ENCODE results near the gene EXOC4. TPM values are rescaled to one million over a fixed set of nuclear protein-coding genes. Genes with fewer than 3 reads are reported as not detected.

Gene EXOC4
- polyA plus RNA-seq, 1 experiment: 45.9 TPM

- ChIA-PET CTCF (interaction anchor here (1.0 kb wide), 1 partner anchor 9 kb away, joined by 3 read pairs; no protein-coding TSS in a partner anchor), POLR2A (no interaction called here)
- Histone ChIP-seq H3K4me3 (ENCODE audit: low read depth, low read length) (no peak overlapping the region), H3K27me3 (ENCODE audit: control insufficient read depth, insufficient read depth, low read length) (no peaks in the 10 kb centered on the region), H3K36me3 (ENCODE audit: control insufficient read depth, insufficient read depth, low read length) (no peaks in the 10 kb centered on the region)
- DNase-seq (ENCODE audit: low read depth): no peak
- no peak for TF ChIP-seq CTCF (IDR thresholded peaks at IDR 0.05; ENCODE audit: insufficient read depth, low read depth, low read length)
Observed at GRCh38 chr7:134024739-134025138, 771.9 kb downstream of the EXOC4 start.

- Histone ChIP-seq H3K27me3 (ENCODE audit: control insufficient read depth, insufficient read depth, low read length) (no peaks in the 10 kb centered on the region), H3K4me3 (ENCODE audit: low read depth, low read length) (no peak overlapping the region), H3K36me3 (ENCODE audit: control insufficient read depth, insufficient read depth, low read length) (no peaks in the 10 kb centered on the region)
- POLR2A ChIA-PET: no interaction called here
- CTCF ChIA-PET: no interaction called here
- TF ChIP-seq CTCF (IDR thresholded peaks at IDR 0.05; ENCODE audit: insufficient read depth, low read depth, low read length): no peak
- no peak for DNase-seq (ENCODE audit: low read depth)
Observed at GRCh38 chr7:134028853-134029252, 776.0 kb downstream of the EXOC4 start.

- TF ChIP-seq CTCF (IDR thresholded peaks at IDR 0.05; ENCODE audit: insufficient read depth, low read depth, low read length): no peak
- Histone ChIP-seq H3K36me3 (ENCODE audit: control insufficient read depth, insufficient read depth, low read length) (no peaks in the 10 kb centered on the region), H3K4me3 (ENCODE audit: low read depth, low read length) (no peak overlapping the region), H3K27me3 (ENCODE audit: control insufficient read depth, insufficient read depth, low read length) (no peaks in the 10 kb centered on the region)
- CTCF ChIA-PET: no interaction called here
- no peak for DNase-seq (ENCODE audit: low read depth)
- POLR2A ChIA-PET: no interaction called here
Observed at GRCh38 chr7:134029743-134030142, 776.9 kb downstream of the EXOC4 start.

- CTCF ChIA-PET: no interaction called here
- no peaks in the 10 kb centered on the region for H3K27me3 ChIP-seq (ENCODE audit: control insufficient read depth, insufficient read depth, low read length)
- no peak overlapping the region for H3K4me3 ChIP-seq (ENCODE audit: low read depth, low read length)
- POLR2A ChIA-PET: no interaction called here
- H3K36me3 ChIP-seq (ENCODE audit: control insufficient read depth, insufficient read depth, low read length): no peaks in the 10 kb centered on the region
- no peak for DNase-seq (ENCODE audit: low read depth)
- no peak for TF ChIP-seq CTCF (IDR thresholded peaks at IDR 0.05; ENCODE audit: insufficient read depth, low read depth, low read length)
Observed at GRCh38 chr7:134030460-134030865, 777.6 kb downstream of the EXOC4 start.

- CTCF ChIA-PET: interaction anchor here (1.3 to 1.4 kb wide), 2 partner anchors 9 to 295 kb away, joined by 3 to 5 read pairs; no protein-coding TSS in a partner anchor
Observed at GRCh38 chr7:134031835-134032617, 779.1 kb downstream of the EXOC4 start.

More at GRCh38 chr7:134031835-134032617, 779.1 kb downstream of the EXOC4 start:
- H3K36me3 ChIP-seq (ENCODE audit: control insufficient read depth, insufficient read depth, low read length): no peaks in the 10 kb centered on the region
- H3K27me3 ChIP-seq (ENCODE audit: control insufficient read depth, insufficient read depth, low read length): no peaks in the 10 kb centered on the region
- H3K4me3 ChIP-seq (ENCODE audit: low read depth, low read length): no peak overlapping the region
- TF ChIP-seq CTCF (IDR thresholded peaks at IDR 0.05; ENCODE audit: insufficient read depth, low read depth, low read length): no peak
- POLR2A ChIA-PET: no interaction called here
- no peak for DNase-seq (ENCODE audit: low read depth)
